Measurements from ENCODE around the gene TNIK. TPM values are rescaled to one million over a fixed set of nuclear protein-coding genes. Genes with fewer than 3 reads are reported as not detected.

The TNIK gene
- 55.2 and 61.7 TPM in 2 replicates for total RNA-seq

GRCh38 chr3:171459942-171460724 lies at the start of gene TNIK:
TNIK (minus strand) TSS chr3:171460405; CDS start chr3:171460063, 342 bp downstream.

GRCh38 chr3:171026597-171027293 lies 433.5 kb downstream of the TNIK start, which contains the start of gene SLC2A2:
SLC2A2 (minus strand) TSS chr3:171026720; CDS start chr3:171026670, 50 bp downstream.

Small RNA genes within 50 kb of the gene (small RNA-seq; reads per million reads assigned to genes)
- gene MIR569: not detected
- gene RF00019: not detected
- not detected for gene RNU6-348P
